Erythroblast (primary cell): ENCODE results near the gene CFAP97D2.

Source experiments
- GATA1 ChIP-seq: IDR thresholded peaks from 2 replicates; pipeline ENCODE4 v1.6.1; 2011; ENCODE audit warnings: low read depth, mild to moderate bottlenecking, control low read depth, low read length, moderate library complexity
- POLR2A ChIP-seq: IDR thresholded peaks from 2 replicates; pipeline ENCODE4 v1.6.1; 2011; ENCODE audit warnings: mild to moderate bottlenecking, low read length

GRCh38 chr13:114211446-114212157 is 32.5 kb downstream of the CFAP97D2 start:
- TF ChIP-seq POLR2A (no peak), GATA1 (no peak)
